GM10266 (cell line): ENCODE measurements around the gene USH2A.

Experiments used
- DNase-seq: peaks from one replicate; pipeline ENCODE4 v3.0.0; 2012; ENCODE audit errors: extremely low spot score
- TF ChIP-seq, protein P1 (sequence below): IDR thresholded peaks from 2 replicates; pipeline ENCODE4 v1.5.1; 2012; ENCODE audit warnings: mild to moderate bottlenecking, low read depth; ENCODE audit not compliant: control insufficient read depth, insufficient read depth; ENCODE audit errors: missing control alignments

Gene USH2A

GRCh38 chr1:216224233-216224632 is 199.0 kb downstream of the USH2A start:
- DNase-seq, result no peak
- TF ChIP-seq, protein P1, sequence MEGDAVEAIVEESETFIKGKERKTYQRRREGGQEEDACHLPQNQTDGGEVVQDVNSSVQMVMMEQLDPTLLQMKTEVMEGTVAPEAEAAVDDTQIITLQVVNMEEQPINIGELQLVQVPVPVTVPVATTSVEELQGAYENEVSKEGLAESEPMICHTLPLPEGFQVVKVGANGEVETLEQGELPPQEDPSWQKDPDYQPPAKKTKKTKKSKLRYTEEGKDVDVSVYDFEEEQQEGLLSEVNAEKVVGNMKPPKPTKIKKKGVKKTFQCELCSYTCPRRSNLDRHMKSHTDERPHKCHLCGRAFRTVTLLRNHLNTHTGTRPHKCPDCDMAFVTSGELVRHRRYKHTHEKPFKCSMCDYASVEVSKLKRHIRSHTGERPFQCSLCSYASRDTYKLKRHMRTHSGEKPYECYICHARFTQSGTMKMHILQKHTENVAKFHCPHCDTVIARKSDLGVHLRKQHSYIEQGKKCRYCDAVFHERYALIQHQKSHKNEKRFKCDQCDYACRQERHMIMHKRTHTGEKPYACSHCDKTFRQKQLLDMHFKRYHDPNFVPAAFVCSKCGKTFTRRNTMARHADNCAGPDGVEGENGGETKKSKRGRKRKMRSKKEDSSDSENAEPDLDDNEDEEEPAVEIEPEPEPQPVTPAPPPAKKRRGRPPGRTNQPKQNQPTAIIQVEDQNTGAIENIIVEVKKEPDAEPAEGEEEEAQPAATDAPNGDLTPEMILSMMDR, result no peak

GRCh38 chr1:216223486-216223885 is 199.8 kb downstream of the USH2A start:
- no peak for DNase-seq
- TF ChIP-seq, protein P1, result no peak

GRCh38 chr1:216222288-216222687 is 201.0 kb downstream of the USH2A start:
- TF ChIP-seq, protein P1, result no peak
- DNase-seq, result no peak

GRCh38 chr1:216221260-216221700 is 202.0 kb downstream of the USH2A start:
- DNase-seq, result peak; percentile 43
- TF ChIP-seq, protein P1, result peak; percentile 72

- TF ChIP-seq, protein P1, result no peak
- no peak for DNase-seq
These were observed 206.9 kb downstream of the USH2A start for GRCh38 chr1:216216305-216216704.

DNA sequence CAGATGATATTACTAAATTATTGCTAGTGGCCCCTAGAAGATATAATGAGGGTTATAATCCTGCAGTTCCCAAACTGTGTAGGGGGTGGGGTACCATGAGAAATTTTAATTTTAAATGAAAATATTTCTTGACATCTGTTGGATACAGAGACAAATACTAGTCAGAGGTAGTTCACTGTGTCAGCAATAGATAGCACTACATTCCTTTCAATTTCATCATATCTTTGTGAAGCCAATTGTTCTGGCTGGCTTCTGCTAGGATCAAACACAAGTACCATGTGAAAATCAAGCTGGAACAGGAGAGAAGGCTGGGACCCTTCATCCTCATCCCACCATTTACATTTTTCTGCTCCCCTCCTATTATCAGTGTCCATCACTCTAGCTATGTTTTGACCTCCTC is 208.1 kb downstream of the USH2A start:
- TF ChIP-seq, protein P1, result no peak
- DNase-seq, result no peak

GRCh38 chr1:216212826-216213225 is 210.4 kb downstream of the USH2A start:
- TF ChIP-seq, protein P1, result no peak
- DNase-seq, result no peak

GRCh38 chr1:216210081-216210480 is 213.2 kb downstream of the USH2A start:
- TF ChIP-seq, protein P1, result no peak

More at GRCh38 chr1:216210081-216210480, 213.2 kb downstream of the USH2A start:
- no peak for DNase-seq
